ENCODE measurements around the gene LRRC23. TPM values are rescaled to one million over a fixed set of nuclear protein-coding genes. Genes with fewer than 3 reads are reported as not detected.

The LRRC23 gene
- total RNA-seq, 1 donor from 2014 or later: 12.5 TPM

DNA sequence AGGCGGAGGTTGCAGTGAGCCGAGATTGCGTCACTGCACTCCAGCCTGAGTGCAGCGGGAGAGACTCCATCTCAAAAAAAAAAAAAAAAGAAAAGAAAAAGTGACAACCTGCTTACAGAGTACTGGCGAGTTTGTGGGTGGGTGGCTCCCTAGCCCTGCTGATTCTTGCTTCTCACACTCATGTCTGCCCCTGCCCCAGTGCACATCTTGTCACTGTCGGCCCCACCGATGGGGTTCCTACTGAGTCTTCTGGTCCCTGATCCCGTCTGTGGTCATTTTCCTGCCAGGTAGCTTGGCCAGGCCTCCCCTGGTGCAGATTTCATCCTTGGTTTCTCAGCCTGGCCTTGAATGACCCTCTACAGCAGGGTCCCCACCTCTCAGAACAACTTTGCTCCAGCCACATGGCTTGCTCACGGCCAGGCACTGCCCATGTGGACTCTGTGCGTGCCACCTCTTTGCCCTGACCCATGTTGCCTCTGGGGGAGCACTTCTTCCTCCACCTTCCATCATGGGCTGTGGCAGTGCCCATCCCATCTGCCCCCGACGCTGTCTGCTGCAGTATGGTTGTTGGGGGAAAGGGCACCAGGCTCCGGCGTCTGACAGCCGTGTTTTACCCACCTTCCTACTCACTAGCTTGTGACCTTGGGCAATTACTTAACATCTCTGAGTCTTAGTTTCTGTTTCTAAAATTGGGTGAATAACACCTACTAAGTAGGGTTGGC lies 44.4 kb downstream of the LRRC23 start:
- Histone ChIP-seq H3K4me3 (ENCODE audit: low read length in 3 of 3) (no peak overlapping the region), H3K27me3 (ENCODE audit: control insufficient read depth in 3 of 3, insufficient read depth in 3 of 3, low read length in 3 of 3) (no peaks in the 10 kb centered on the region), H3K36me3 (ENCODE audit: control insufficient read depth in 3 of 3, insufficient read depth in 3 of 3, low read length in 3 of 3) (peaks cover 14 to 18% (median 15%) of the 10 kb centered on the region in 3 donors), H3K4me1 (ENCODE audit: control insufficient read depth in 3 of 3, insufficient read depth in 3 of 3, low read length in 3 of 3) (peaks cover 25 to 38% (median 27%) of the 10 kb centered on the region in 3 donors), H3K27ac (ENCODE audit: low read depth, low read length) (no peak overlapping the region), H3K9me3 (ENCODE audit: control insufficient read depth in 3 of 3, low read length in 3 of 3) (no peaks in the 10 kb centered on the region), H3K9ac (ENCODE audit: low read depth in 1 of 3, low read length in 3 of 3) (peak overlapping the region in 2 of 3 donors; percentile 20 to 50)

- no peaks in the 10 kb centered on the region for H3K27me3 ChIP-seq (ENCODE audit: control insufficient read depth in 3 of 3, insufficient read depth in 3 of 3, low read length in 3 of 3)
- no peak overlapping the region for H3K27ac ChIP-seq (ENCODE audit: low read depth, low read length)
- H3K4me3 ChIP-seq (ENCODE audit: low read length in 3 of 3): no peak overlapping the region
- peaks cover 18 to 36% (median 25%) of the 10 kb centered on the region in 3 donors for H3K4me1 ChIP-seq (ENCODE audit: control insufficient read depth in 3 of 3, insufficient read depth in 3 of 3, low read length in 3 of 3)
- H3K36me3 ChIP-seq (ENCODE audit: control insufficient read depth in 3 of 3, insufficient read depth in 3 of 3, low read length in 3 of 3): peaks cover 10 to 16% (median 12%) of the 10 kb centered on the region in 3 donors
- H3K9me3 ChIP-seq (ENCODE audit: control insufficient read depth in 3 of 3, low read length in 3 of 3): no peaks in the 10 kb centered on the region
- no peak overlapping the region for H3K9ac ChIP-seq (ENCODE audit: low read depth in 1 of 3, low read length in 3 of 3)
Measured at GRCh38 chr12:6950401-6950801, 45.8 kb downstream of the LRRC23 start.

DNA sequence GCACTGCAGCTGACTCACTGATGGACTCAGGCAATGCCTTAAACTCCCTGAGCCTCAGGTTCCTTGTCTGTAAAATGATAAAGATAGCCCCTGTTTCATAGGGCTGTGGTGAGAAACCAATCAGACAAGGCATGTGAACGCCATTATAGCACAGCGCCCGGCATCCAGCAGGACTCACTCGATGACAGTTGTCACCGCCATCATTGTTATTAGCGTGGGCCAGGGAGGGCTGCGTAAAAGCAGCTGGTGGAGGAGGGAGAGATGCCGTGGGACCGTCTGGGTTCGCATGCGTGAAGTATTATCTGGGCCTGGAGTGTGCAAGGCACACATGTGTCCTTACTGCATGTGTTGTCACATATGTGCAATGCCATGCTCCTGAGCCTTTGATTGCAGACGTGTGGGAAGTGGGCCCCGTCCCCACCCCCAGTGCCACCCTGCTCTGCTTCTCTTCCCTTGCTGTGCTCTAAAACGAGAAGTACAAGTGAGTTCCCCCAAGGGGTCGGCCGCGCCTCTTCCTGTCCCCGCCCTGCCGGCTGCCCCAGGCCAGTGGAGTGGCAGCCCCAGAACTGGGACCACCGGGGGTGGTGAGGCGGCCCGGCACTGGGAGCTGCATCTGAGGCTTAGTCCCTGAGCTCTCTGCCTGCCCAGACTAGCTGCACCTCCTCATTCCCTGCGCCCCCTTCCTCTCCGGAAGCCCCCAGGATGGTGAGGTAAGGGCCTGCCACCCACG lies 46.4 kb downstream of the LRRC23 start, which contains the start of gene PTPN6:
TSS of gene PTPN6 (plus strand) at position 546 of the 730 bp plus-strand sequence. CDS start at position 703, 157 bp downstream.
- Histone ChIP-seq H3K9me3 (ENCODE audit: control insufficient read depth in 3 of 3, low read length in 3 of 3) (no peaks in the 10 kb centered on the region), H3K27me3 (ENCODE audit: control insufficient read depth in 3 of 3, insufficient read depth in 3 of 3, low read length in 3 of 3) (no peaks in the 10 kb centered on the region), H3K9ac (ENCODE audit: low read depth in 1 of 3, low read length in 3 of 3) (peak within 1 kb of the TSS in 2 of 3 donors; percentile 32 to 43), H3K27ac (ENCODE audit: low read depth, low read length) (peak within 1 kb of the TSS; percentile 69), H3K4me1 (ENCODE audit: control insufficient read depth in 3 of 3, insufficient read depth in 3 of 3, low read length in 3 of 3) (peaks cover 12 to 32% (median 20%) of the 10 kb centered on the region in 3 donors), H3K4me3 (ENCODE audit: low read length in 3 of 3) (peak within 1 kb of the TSS; percentile 6 to 56 (median 48)), H3K36me3 (ENCODE audit: control insufficient read depth in 3 of 3, insufficient read depth in 3 of 3, low read length in 3 of 3) (peaks cover 6 to 10% (median 6%) of the 10 kb centered on the region in 3 donors)

DNA sequence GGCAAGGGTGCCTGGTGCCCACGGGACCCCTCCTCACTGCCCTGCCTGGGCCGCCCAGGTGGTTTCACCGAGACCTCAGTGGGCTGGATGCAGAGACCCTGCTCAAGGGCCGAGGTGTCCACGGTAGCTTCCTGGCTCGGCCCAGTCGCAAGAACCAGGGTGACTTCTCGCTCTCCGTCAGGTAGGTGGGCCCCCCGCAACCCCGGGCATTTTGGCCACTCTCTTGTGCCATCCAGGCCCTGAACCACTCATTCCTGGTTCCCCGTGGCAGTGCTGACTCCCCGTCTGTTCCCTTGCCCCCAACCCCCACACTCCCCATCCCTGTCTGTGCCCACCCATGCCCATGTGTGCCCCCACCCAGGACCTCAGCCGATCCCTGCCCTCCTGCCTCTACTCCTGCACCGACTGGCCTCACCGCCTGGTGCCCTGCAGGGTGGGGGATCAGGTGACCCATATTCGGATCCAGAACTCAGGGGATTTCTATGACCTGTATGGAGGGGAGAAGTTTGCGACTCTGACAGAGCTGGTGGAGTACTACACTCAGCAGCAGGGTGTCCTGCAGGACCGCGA lies 47.0 kb downstream of the LRRC23 start:
- Histone ChIP-seq H3K27ac (ENCODE audit: low read depth, low read length) (peak overlapping the region; percentile 69), H3K4me3 (ENCODE audit: low read length in 3 of 3) (peak overlapping the region; percentile 6 to 56 (median 30)), H3K36me3 (ENCODE audit: control insufficient read depth in 3 of 3, insufficient read depth in 3 of 3, low read length in 3 of 3) (peaks cover 4 to 8% (median 5%) of the 10 kb centered on the region in 3 donors), H3K9me3 (ENCODE audit: control insufficient read depth in 3 of 3, low read length in 3 of 3) (no peaks in the 10 kb centered on the region), H3K27me3 (ENCODE audit: control insufficient read depth in 3 of 3, insufficient read depth in 3 of 3, low read length in 3 of 3) (no peaks in the 10 kb centered on the region), H3K9ac (ENCODE audit: low read depth in 1 of 3, low read length in 3 of 3) (peak overlapping the region in 1 of 3 donors; percentile 32), H3K4me1 (ENCODE audit: control insufficient read depth in 3 of 3, insufficient read depth in 3 of 3, low read length in 3 of 3) (peaks cover 7 to 27% (median 15%) of the 10 kb centered on the region in 3 donors)

DNA sequence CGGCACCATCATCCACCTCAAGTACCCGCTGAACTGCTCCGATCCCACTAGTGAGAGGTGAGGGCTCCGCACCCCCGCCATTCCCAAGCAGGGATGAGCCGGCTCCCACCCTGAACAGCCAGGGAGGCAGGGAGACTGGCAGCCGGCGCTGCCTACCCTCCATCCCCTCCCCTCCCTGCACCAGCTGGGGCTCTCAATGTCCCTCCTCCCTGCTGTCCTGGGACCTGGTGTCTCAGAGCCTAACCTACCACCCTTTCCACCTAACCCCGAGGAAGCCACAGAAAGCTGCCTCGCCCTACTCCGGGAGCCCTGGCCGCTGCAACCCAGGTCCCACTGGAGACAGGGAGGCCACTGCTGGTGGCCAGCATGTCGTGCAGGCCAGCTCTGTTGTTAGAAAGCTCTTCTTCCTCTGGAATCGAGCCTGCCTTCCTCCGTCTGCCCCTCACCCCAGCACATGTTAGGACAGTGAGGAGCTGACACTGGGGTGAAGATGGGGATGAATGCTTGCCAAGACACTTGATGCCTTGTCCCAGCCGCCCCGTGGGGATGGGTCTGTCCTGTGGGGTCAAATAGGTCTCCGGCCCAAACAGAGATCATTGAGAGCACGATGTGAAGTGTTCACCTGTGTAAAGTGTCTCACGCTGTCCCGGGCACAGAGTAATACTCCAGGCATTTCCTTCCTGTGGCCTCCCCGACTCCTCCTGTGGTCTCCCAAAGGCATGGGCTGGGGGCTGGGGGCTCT lies 47.7 kb downstream of the LRRC23 start:
- H3K9ac ChIP-seq (ENCODE audit: low read depth in 1 of 3, low read length in 3 of 3): peak overlapping the region; percentile 25 to 43 (median 32)
- H3K27me3 ChIP-seq (ENCODE audit: control insufficient read depth in 3 of 3, insufficient read depth in 3 of 3, low read length in 3 of 3): no peaks in the 10 kb centered on the region
- no peaks in the 10 kb centered on the region for H3K9me3 ChIP-seq (ENCODE audit: control insufficient read depth in 3 of 3, low read length in 3 of 3)
- H3K27ac ChIP-seq (ENCODE audit: low read depth, low read length): peak overlapping the region; percentile 69
- peak overlapping the region; percentile 13 to 56 (median 48) for H3K4me3 ChIP-seq (ENCODE audit: low read length in 3 of 3)
- H3K36me3 ChIP-seq (ENCODE audit: control insufficient read depth in 3 of 3, insufficient read depth in 3 of 3, low read length in 3 of 3): peaks cover 0 to 4% (median 2%) of the 10 kb centered on the region in 3 donors
- H3K4me1 ChIP-seq (ENCODE audit: control insufficient read depth in 3 of 3, insufficient read depth in 3 of 3, low read length in 3 of 3): peaks cover 7 to 23% (median 12%) of the 10 kb centered on the region in 3 donors

DNA sequence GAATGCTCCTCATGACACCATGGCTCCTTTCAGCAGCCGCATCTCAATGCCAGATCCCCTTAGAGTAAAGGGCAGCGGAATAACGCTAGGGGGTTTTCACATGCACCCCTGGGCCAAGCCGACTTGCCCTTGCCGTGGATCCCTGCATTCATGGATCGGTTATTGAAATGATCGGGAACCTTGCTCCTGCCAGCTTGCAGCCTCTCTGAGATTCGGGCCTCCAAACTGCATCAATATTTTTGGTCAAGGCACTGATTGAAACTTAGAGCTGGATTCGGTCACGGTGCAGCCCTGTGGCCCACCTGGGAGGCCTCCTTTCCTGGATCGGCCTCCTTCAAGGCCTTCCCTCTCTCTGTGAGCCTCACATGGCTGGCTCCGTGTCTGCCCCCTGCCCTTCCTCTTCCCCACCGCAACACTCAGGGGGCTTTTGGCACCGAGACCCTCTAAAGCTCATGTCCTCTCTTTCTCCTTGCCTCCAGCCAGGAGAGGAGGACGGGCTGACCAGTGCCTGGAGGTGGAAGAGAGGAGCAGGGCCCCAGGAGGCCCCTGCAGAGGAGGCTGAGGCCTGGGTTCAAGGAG lies 48.3 kb downstream of the LRRC23 start:
- Histone ChIP-seq H3K9ac (ENCODE audit: low read depth in 1 of 3, low read length in 3 of 3) (peak overlapping the region in 2 of 3 donors; percentile 23 to 50), H3K27ac (ENCODE audit: low read depth, low read length) (peak overlapping the region; percentile 69), H3K9me3 (ENCODE audit: control insufficient read depth in 3 of 3, low read length in 3 of 3) (no peaks in the 10 kb centered on the region), H3K4me3 (ENCODE audit: low read length in 3 of 3) (peak overlapping the region in 2 of 3 donors; percentile 48 to 56), H3K27me3 (ENCODE audit: control insufficient read depth in 3 of 3, insufficient read depth in 3 of 3, low read length in 3 of 3) (no peaks in the 10 kb centered on the region), H3K36me3 (ENCODE audit: control insufficient read depth in 3 of 3, insufficient read depth in 3 of 3, low read length in 3 of 3) (no peaks in the 10 kb centered on the region), H3K4me1 (ENCODE audit: control insufficient read depth in 3 of 3, insufficient read depth in 3 of 3, low read length in 3 of 3) (peaks cover 7 to 28% (median 12%) of the 10 kb centered on the region in 3 donors)

DNA sequence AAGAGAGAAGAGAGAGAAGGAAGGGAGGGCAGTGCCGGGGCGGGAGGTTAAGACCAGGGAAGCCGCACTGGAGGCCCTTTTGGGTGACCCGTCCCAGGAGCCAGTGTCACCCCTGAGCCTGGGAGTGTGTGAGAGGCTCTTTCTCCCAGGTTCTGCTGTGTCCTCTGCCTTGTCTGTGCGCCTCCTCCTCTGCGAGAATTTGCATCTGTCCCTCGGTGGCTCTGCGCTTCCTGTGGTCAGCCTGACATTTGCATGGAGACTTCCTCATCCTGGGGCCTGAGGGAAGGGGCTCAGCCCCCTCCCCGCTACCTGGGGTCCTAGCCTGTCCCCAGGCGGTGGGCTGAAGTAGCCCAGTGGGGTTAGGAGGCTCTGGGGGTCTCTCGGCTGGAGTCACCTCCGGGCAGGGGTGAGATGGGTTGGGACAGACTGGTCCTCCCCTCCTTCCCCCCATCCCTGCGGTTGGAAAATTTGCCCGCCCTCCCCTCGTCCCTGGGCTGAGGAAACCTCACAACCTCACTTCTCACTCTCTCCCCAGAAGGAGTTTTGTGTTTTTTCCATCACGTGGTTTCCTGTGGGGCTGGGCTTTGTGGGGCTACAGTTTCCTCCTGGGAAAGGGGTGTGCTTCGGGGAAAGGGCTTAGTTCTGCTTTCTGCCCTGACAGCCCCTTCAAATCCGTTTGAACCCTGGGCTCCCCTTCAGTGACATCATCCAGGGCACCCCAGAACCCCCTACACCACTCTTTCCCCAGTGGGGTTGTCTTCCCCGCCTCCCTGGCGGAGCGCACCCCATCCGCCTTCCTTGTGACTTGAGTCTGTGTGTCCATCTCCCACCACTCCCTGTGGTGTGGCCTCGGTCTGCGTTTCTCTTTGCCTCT lies 49.1 kb downstream of the LRRC23 start:
- peak overlapping the region; percentile 29 to 56 (median 50) for H3K4me3 ChIP-seq (ENCODE audit: low read length in 3 of 3)
- H3K4me1 ChIP-seq (ENCODE audit: control insufficient read depth in 3 of 3, insufficient read depth in 3 of 3, low read length in 3 of 3): peaks cover 7 to 34% (median 18%) of the 10 kb centered on the region in 3 donors
- H3K27ac ChIP-seq (ENCODE audit: low read depth, low read length): peak overlapping the region; percentile 69
- H3K27me3 ChIP-seq (ENCODE audit: control insufficient read depth in 3 of 3, insufficient read depth in 3 of 3, low read length in 3 of 3): no peaks in the 10 kb centered on the region
- H3K9me3 ChIP-seq (ENCODE audit: control insufficient read depth in 3 of 3, low read length in 3 of 3): no peaks in the 10 kb centered on the region
- peak overlapping the region in 1 of 3 donors; percentile 33 for H3K9ac ChIP-seq (ENCODE audit: low read depth in 1 of 3, low read length in 3 of 3)
- no peaks in the 10 kb centered on the region for H3K36me3 ChIP-seq (ENCODE audit: control insufficient read depth in 3 of 3, insufficient read depth in 3 of 3, low read length in 3 of 3)

- H3K36me3 ChIP-seq (ENCODE audit: control insufficient read depth in 3 of 3, insufficient read depth in 3 of 3, low read length in 3 of 3): no peaks in the 10 kb centered on the region
- peak overlapping the region in 1 of 3 donors; percentile 29 for H3K4me3 ChIP-seq (ENCODE audit: low read length in 3 of 3)
Measured at GRCh38 chr12:6954316-6955107, 49.9 kb downstream of the LRRC23 start.

More at GRCh38 chr12:6954316-6955107, 49.9 kb downstream of the LRRC23 start:
- Histone ChIP-seq H3K4me1 (ENCODE audit: control insufficient read depth in 3 of 3, insufficient read depth in 3 of 3, low read length in 3 of 3) (peaks cover 7 to 38% (median 21%) of the 10 kb centered on the region in 3 donors), H3K9ac (ENCODE audit: low read depth in 1 of 3, low read length in 3 of 3) (no peak overlapping the region), H3K27me3 (ENCODE audit: control insufficient read depth in 3 of 3, insufficient read depth in 3 of 3, low read length in 3 of 3) (no peaks in the 10 kb centered on the region), H3K27ac (ENCODE audit: low read depth, low read length) (peak overlapping the region; percentile 69), H3K9me3 (ENCODE audit: control insufficient read depth in 3 of 3, low read length in 3 of 3) (no peaks in the 10 kb centered on the region)
